ENCODE data around the gene MMP25.

- TF ChIP-seq, protein P1, sequence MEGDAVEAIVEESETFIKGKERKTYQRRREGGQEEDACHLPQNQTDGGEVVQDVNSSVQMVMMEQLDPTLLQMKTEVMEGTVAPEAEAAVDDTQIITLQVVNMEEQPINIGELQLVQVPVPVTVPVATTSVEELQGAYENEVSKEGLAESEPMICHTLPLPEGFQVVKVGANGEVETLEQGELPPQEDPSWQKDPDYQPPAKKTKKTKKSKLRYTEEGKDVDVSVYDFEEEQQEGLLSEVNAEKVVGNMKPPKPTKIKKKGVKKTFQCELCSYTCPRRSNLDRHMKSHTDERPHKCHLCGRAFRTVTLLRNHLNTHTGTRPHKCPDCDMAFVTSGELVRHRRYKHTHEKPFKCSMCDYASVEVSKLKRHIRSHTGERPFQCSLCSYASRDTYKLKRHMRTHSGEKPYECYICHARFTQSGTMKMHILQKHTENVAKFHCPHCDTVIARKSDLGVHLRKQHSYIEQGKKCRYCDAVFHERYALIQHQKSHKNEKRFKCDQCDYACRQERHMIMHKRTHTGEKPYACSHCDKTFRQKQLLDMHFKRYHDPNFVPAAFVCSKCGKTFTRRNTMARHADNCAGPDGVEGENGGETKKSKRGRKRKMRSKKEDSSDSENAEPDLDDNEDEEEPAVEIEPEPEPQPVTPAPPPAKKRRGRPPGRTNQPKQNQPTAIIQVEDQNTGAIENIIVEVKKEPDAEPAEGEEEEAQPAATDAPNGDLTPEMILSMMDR (IDR thresholded peaks at IDR 0.05; ENCODE audit: low read depth, low read length, poor library complexity, severe bottlenecking) = peak; percentile 72
- no peak for TF ChIP-seq EZH2phosphoT487 (IDR thresholded peaks at IDR 0.05; ENCODE audit: borderline replicate concordance, low read length)
These were observed 42.6 kb upstream of the MMP25 start for GRCh38 chr16:3003582-3004270.

Data from DOHH2 (cell line).